Measurements from ENCODE around the gene TWIST2. TPM values are rescaled to one million over a fixed set of nuclear protein-coding genes. Genes with fewer than 3 reads are reported as not detected.

The TWIST2 gene
- total RNA-seq, 4 donors from 2014 or later: 1.4 to 41.3 (median 15.7) TPM

DNA sequence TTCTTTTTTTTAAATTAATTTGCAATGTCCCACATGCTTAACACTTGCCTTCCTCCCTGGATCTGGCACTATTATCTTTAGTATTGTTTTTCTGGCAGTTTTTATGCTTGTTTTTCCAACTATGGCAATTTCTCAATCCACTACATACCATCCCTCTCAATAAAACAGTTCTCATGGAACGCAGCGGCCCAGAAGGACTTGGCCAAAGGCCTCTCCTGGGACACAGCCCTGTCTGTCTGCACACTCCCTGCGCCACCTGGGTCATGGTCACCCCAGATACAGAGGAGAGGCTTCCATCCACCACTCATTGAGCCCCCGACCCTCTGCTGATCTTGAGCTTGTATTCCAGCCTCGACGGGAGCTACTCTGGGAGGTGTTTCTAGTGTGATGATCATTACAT, 91.2 kb downstream of the TWIST2 start:
- Histone ChIP-seq H3K4me3 (no peak overlapping the region), H3K27me3 (no peaks in the 10 kb centered on the region), H3K9me3 (no peaks in the 10 kb centered on the region), H3K27ac (peak overlapping the region in 3 of 4 donors; percentile 35 to 59 (median 52)), H3K4me1 (no peaks in the 10 kb centered on the region), H3K36me3 (no peaks in the 10 kb centered on the region)
- TF ChIP-seq POLR2A (IDR thresholded peaks at IDR 0.05): no peak
- TF ChIP-seq, protein P1, sequence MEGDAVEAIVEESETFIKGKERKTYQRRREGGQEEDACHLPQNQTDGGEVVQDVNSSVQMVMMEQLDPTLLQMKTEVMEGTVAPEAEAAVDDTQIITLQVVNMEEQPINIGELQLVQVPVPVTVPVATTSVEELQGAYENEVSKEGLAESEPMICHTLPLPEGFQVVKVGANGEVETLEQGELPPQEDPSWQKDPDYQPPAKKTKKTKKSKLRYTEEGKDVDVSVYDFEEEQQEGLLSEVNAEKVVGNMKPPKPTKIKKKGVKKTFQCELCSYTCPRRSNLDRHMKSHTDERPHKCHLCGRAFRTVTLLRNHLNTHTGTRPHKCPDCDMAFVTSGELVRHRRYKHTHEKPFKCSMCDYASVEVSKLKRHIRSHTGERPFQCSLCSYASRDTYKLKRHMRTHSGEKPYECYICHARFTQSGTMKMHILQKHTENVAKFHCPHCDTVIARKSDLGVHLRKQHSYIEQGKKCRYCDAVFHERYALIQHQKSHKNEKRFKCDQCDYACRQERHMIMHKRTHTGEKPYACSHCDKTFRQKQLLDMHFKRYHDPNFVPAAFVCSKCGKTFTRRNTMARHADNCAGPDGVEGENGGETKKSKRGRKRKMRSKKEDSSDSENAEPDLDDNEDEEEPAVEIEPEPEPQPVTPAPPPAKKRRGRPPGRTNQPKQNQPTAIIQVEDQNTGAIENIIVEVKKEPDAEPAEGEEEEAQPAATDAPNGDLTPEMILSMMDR (IDR thresholded peaks at IDR 0.05): no peak
- peak in 2 of 3 donors; percentile 45 to 48 for DNase-seq

DNA sequence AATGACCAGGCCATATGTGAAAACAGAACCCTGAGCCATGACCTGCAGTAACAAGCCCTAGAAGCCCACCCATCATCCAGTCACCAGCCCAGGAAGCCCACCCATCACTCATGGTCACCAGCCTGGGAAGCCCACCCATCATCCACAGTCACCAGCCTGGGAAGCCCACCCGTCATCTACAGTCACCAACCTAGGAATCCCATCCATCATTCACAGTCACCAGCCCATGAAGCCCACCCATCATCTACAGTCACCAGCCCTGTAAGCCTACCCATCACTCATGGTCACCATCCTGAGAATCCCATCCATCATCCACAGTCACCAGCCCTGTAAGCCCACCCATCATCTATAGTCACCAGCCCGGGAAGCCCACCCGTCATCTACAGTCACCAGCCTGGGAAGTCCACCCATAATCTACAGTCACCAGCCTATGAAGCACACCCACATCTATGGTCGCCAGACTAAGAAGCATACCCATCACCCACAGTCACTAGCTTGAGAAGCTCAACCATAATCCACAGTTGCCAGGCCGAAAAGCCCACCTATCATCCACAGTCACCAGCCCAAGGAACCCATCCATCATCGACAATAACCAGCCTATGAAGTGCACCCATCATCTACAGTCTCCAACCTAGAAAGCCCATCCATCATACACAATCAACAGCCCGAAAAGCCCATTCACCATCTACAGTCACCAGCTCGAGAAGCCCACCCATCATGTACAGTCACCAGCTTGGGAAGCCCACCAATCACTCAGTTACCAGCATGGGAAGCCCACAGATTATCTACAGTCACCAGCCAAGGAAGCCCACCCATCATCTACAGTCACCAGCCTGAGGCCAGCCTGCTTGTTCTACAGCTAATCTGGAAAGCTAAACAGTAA, 91.9 kb downstream of the TWIST2 start:
- Histone ChIP-seq H3K4me3 (no peak overlapping the region), H3K4me1 (no peaks in the 10 kb centered on the region), H3K36me3 (no peaks in the 10 kb centered on the region), H3K9me3 (no peaks in the 10 kb centered on the region), H3K27me3 (no peaks in the 10 kb centered on the region), H3K27ac (peak overlapping the region in 3 of 4 donors; percentile 35 to 59 (median 52))
- TF ChIP-seq POLR2A (IDR thresholded peaks at IDR 0.05): no peak
- TF ChIP-seq, protein P1 (IDR thresholded peaks at IDR 0.05): no peak
- peak in 1 of 3 donors; percentile 36 for DNase-seq

DNA sequence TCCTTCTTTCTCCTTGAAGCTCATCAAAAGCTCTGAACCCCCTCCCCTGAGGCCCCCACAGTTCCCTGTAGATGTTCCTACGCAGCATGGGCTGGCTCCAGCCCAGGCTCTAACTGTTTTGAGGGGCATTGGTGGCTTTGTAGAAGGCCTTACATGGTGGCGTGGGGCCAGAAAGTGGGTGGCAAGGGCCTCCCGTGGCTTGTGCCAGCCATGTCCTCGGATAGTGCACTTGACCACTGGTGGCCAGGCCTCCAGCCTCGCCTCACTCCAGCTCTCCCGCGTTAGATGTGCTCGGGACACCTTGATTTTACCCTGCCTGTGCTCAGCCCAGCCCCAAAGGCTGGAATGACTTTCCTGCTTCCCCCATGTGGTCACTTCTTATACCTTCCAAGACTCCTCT, 92.9 kb downstream of the TWIST2 start:
- TF ChIP-seq, protein P1 (IDR thresholded peaks at IDR 0.05): no peak
- TF ChIP-seq POLR2A (IDR thresholded peaks at IDR 0.05): no peak
- Histone ChIP-seq H3K4me1 (no peaks in the 10 kb centered on the region), H3K9me3 (no peaks in the 10 kb centered on the region), H3K27ac (no peak overlapping the region), H3K36me3 (no peaks in the 10 kb centered on the region), H3K27me3 (no peaks in the 10 kb centered on the region), H3K4me3 (no peak overlapping the region)
- DNase-seq: no peak

DNA sequence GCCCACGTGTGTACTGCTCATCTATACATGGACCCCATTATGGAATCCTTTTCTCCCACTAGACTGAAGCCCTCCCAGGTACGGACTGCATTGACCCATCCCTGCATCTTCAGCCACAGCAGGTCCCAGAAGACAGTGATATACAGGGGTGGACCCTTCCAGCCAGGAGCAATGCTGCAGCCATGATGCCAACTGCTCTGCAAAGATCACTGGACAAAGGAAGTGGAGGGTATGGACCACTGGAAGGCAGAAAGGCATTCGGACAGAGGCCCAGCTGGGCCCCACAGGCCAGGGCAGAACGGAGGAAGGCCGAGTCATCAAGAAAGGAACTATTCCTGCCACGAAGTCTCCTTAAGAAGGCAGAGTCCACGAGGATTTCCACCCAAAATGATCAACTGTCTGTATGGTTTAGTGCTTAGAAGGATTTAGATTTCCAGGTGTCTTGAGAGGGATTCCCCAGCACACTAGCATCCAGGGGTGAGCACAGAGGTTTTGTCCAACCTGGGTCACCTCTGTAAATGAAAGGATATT, 93.4 kb downstream of the TWIST2 start:
- Histone ChIP-seq H3K36me3 (no peaks in the 10 kb centered on the region), H3K4me1 (no peaks in the 10 kb centered on the region), H3K9me3 (no peaks in the 10 kb centered on the region), H3K4me3 (no peak overlapping the region), H3K27me3 (no peaks in the 10 kb centered on the region), H3K27ac (no peak overlapping the region)
- TF ChIP-seq, protein P1 (IDR thresholded peaks at IDR 0.05): no peak
- TF ChIP-seq POLR2A (IDR thresholded peaks at IDR 0.05): no peak
- DNase-seq: no peak

DNA sequence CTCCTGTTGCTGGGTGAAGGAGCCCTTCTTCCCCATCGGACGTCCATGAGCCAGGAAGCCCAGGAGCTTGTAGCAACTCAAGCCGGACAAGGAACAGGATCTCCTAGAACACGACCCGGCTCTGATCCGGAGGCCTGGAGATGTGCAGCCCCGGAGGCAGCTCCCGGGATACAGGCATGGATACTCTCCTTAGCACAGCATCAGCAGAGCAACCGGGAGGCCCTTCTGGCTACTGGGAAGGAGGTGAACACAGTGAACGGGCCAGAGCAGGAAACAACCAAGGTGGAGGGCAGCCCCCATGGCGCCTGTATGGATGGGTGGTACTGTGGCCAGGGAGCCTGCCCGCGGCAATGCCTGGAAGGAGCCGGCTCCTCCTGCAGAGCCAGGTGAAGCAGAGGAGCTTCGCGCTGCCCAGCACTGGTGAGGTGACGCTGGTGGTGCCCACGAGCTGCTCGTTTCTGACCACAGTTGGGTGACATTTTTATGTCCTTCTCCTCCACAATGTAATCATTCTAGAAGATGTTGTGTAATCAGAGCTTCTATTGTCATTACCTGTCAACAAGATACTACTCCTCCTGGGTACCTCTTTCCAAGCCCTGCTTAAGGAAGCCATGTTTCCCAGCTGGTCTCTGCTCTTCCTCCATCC, 94.3 kb downstream of the TWIST2 start:
- TF ChIP-seq, protein P1 (IDR thresholded peaks at IDR 0.05): no peak
- TF ChIP-seq POLR2A (IDR thresholded peaks at IDR 0.05): no peak
- H3K9me3 ChIP-seq: no peaks in the 10 kb centered on the region
- H3K27ac ChIP-seq: no peak overlapping the region
- H3K4me3 ChIP-seq: no peak overlapping the region
- DNase-seq: no peak
- H3K36me3 ChIP-seq: no peaks in the 10 kb centered on the region
- H3K27me3 ChIP-seq: no peaks in the 10 kb centered on the region
- no peaks in the 10 kb centered on the region for H3K4me1 ChIP-seq
